NCI-H2171 (cell line): Measurements from ENCODE around the gene KLF12.

ENCODE experiments used
- DNase-seq: peaks from one replicate; lab custom pipeline; 2025; lab: John Stamatoyannopoulos, UW

The KLF12 gene

GRCh38 chr13:74103970-74104555 is 30.1 kb downstream of the KLF12 start:
- DNase-seq, result no peak

- DNase-seq, result no peak
Observed at GRCh38 chr13:74103196-74103595, 31.0 kb downstream of the KLF12 start.

- DNase-seq, result no peak
Observed at GRCh38 chr13:74102691-74103090, 31.5 kb downstream of the KLF12 start.

GRCh38 chr13:74101436-74101835 is 32.8 kb downstream of the KLF12 start:
- DNase-seq, result no peak

GRCh38 chr13:74098077-74098476 is 36.1 kb downstream of the KLF12 start:
- DNase-seq, result no peak

GRCh38 chr13:74097116-74097515 is 37.1 kb downstream of the KLF12 start:
- DNase-seq, result no peak

GRCh38 chr13:74093691-74094090 is 40.5 kb downstream of the KLF12 start:
- DNase-seq, result no peak

GRCh38 chr13:74092711-74093110 is 41.5 kb downstream of the KLF12 start:
- no peak for DNase-seq

GRCh38 chr13:74090869-74091605 is 43.2 kb downstream of the KLF12 start:
- no peak for DNase-seq

- DNase-seq, result no peak
Observed at GRCh38 chr13:74090397-74090796, 43.8 kb downstream of the KLF12 start.

GRCh38 chr13:74087357-74087756 is 46.8 kb downstream of the KLF12 start:
- DNase-seq, result no peak
